NCI-H524 treated with DMSO at 0.1 percent for 48 hours (cell line): ENCODE results near the gene LRRC15.

Experiments used
- DNase-seq: peaks from one replicate; lab custom pipeline; 2025; lab: John Stamatoyannopoulos, UW

LRRC15 gene

GRCh38 chr3:194369522-194370279 lies at the start of gene LRRC15:
LRRC15 (minus strand) TSS chr3:194369743; CDS start chr3:194361043, 8,700 bp downstream.
- no peak for DNase-seq

GRCh38 chr3:194418671-194419070 lies 49.1 kb upstream of the LRRC15 start:
- no peak for DNase-seq

GRCh38 chr3:194407423-194407822 lies 37.9 kb upstream of the LRRC15 start:
- DNase-seq, result no peak

- DNase-seq, result no peak
Observed at GRCh38 chr3:194405766-194406165, 36.2 kb upstream of the LRRC15 start.

GRCh38 chr3:194404365-194405140 lies 35.0 kb upstream of the LRRC15 start:
- no peak for DNase-seq

GRCh38 chr3:194401868-194402329 lies 32.4 kb upstream of the LRRC15 start:
- no peak for DNase-seq

GRCh38 chr3:194401346-194401745 lies 31.8 kb upstream of the LRRC15 start:
- no peak for DNase-seq

GRCh38 chr3:194399874-194400411 lies 30.4 kb upstream of the LRRC15 start:
- no peak for DNase-seq

- DNase-seq, result no peak
Observed at GRCh38 chr3:194399166-194399565, 29.6 kb upstream of the LRRC15 start, which contains the start of gene GP5. GP5 (minus strand) TSS chr3:194399266; CDS start chr3:194398282, 984 bp downstream.

GRCh38 chr3:194397757-194398312 lies 28.3 kb upstream of the LRRC15 start:
- no peak for DNase-seq

GRCh38 chr3:194396859-194397756 lies 27.6 kb upstream of the LRRC15 start:
- DNase-seq, result peak; percentile 29

GRCh38 chr3:194396539-194396858 lies 27.0 kb upstream of the LRRC15 start:
- DNase-seq, result no peak

- no peak for DNase-seq
Observed at GRCh38 chr3:194395778-194396538, 26.4 kb upstream of the LRRC15 start.

- DNase-seq, result no peak
Observed at GRCh38 chr3:194395212-194395611, 25.7 kb upstream of the LRRC15 start.

GRCh38 chr3:194392576-194392975 lies 23.0 kb upstream of the LRRC15 start:
- DNase-seq, result no peak

- no peak for DNase-seq
Observed at GRCh38 chr3:194390835-194391234, 21.3 kb upstream of the LRRC15 start.

- DNase-seq, result no peak
Observed at GRCh38 chr3:194389269-194389668, 19.7 kb upstream of the LRRC15 start.

GRCh38 chr3:194387926-194388418 lies 18.4 kb upstream of the LRRC15 start:
- DNase-seq, result no peak

- no peak for DNase-seq
Observed at GRCh38 chr3:194387276-194387675, 17.7 kb upstream of the LRRC15 start.

- DNase-seq, result no peak
Observed at GRCh38 chr3:194386648-194387047, 17.1 kb upstream of the LRRC15 start.

GRCh38 chr3:194386066-194386465 lies 16.5 kb upstream of the LRRC15 start:
- no peak for DNase-seq
